ENCODE data around the gene CLDN17.

The CLDN17 gene

DNA sequence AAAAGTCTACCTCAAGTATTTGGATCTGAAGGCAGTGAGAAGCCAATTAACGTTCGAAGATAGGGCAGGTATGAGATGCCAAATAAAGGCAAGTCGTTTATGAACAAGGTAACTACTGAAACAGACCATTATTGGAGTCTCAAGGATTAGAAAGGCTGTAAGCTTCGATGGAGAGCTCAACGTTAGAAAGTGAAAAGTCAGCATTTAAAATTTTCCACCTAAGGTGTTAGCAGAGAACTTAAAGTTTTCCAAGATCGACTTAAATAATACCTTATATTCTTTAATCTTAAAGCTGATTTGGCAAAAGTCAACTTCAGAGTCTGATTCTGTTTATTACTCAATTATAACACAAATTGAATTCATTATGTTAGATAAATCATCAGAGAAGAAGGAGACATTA lies 28.1 kb downstream of the CLDN17 start:
- TF ChIP-seq, protein P1, sequence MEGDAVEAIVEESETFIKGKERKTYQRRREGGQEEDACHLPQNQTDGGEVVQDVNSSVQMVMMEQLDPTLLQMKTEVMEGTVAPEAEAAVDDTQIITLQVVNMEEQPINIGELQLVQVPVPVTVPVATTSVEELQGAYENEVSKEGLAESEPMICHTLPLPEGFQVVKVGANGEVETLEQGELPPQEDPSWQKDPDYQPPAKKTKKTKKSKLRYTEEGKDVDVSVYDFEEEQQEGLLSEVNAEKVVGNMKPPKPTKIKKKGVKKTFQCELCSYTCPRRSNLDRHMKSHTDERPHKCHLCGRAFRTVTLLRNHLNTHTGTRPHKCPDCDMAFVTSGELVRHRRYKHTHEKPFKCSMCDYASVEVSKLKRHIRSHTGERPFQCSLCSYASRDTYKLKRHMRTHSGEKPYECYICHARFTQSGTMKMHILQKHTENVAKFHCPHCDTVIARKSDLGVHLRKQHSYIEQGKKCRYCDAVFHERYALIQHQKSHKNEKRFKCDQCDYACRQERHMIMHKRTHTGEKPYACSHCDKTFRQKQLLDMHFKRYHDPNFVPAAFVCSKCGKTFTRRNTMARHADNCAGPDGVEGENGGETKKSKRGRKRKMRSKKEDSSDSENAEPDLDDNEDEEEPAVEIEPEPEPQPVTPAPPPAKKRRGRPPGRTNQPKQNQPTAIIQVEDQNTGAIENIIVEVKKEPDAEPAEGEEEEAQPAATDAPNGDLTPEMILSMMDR (IDR thresholded peaks at IDR 0.05) = no peak
- H3K9ac ChIP-seq = no peak overlapping the region

DNA sequence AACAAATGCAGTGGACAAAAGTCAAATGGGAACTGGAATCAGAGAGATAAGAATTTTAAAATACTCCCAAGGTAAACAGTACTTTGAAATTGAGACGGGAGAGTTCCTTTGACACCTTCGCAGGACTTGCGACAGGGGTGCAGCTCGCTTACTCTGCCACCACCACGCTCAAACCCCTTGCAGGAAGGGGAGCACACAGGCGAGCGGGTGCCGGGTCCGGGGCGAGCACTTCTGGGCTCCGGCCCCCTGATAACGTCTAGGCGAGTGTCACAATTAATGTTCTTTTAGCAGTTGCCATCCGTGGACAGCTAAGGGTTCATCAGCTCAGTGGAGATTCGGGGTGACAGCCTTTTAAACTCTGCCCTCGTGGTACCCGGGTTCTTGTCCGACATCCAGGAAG lies 37.4 kb downstream of the CLDN17 start:
- H3K4me3 ChIP-seq (ENCODE audit: low read depth, low read length) = no peak overlapping the region
- no peaks in the 10 kb centered on the region for H3K27me3 ChIP-seq (ENCODE audit: control insufficient read depth, insufficient read depth, low read length)
- H3K4me2 ChIP-seq (ENCODE audit: low read length) = no peak overlapping the region

More for the DNA sequence above, 28.1 kb downstream of the CLDN17 start:
- Histone ChIP-seq H2AFZ (no peak overlapping the region), H3K79me2 (no peaks in the 10 kb centered on the region), H3K4me2 (ENCODE audit: low read length) (no peak overlapping the region), H3K27ac (no peak overlapping the region), H3K36me3 (ENCODE audit: control insufficient read depth, insufficient read depth, low read length) (no peaks in the 10 kb centered on the region), H3K27me3 (ENCODE audit: control insufficient read depth, insufficient read depth, low read length) (no peaks in the 10 kb centered on the region), H3K4me1 (no peaks in the 10 kb centered on the region), H3K4me3 (ENCODE audit: low read depth, low read length) (no peak overlapping the region), H3K9me3 (ENCODE audit: control insufficient read depth, low read length) (no peaks in the 10 kb centered on the region)

DNA sequence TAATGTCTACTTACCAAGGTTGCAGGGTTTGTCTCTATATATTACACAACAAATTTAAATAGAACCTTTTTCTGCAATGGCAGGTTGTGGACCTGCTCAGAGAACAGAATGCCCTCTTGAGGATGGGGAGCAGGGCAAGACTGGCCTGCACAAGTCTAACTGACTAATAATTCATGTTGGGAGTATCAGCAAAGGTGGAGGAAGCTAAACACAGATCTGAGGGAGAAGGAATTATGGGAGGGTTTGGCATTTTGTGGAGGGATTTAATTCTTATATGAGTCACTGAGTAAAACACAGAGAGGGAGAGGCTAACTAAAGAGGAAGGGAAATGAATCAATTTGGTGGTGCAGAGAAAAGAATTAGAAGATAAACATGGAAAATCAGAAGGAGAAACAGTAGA lies 40.0 kb downstream of the CLDN17 start:
- Histone ChIP-seq H3K79me2 (no peaks in the 10 kb centered on the region), H3K4me3 (ENCODE audit: low read depth, low read length) (no peak overlapping the region), H3K4me2 (ENCODE audit: low read length) (no peak overlapping the region), H3K4me1 (no peaks in the 10 kb centered on the region), H3K27me3 (ENCODE audit: control insufficient read depth, insufficient read depth, low read length) (no peaks in the 10 kb centered on the region), H2AFZ (no peak overlapping the region), H3K9ac (no peak overlapping the region), H3K9me3 (ENCODE audit: control insufficient read depth, low read length) (no peaks in the 10 kb centered on the region), H3K27ac (no peak overlapping the region), H3K36me3 (ENCODE audit: control insufficient read depth, insufficient read depth, low read length) (no peaks in the 10 kb centered on the region)
- TF ChIP-seq, protein P1 (IDR thresholded peaks at IDR 0.05) = no peak

More for the DNA sequence above, 37.4 kb downstream of the CLDN17 start:
- TF ChIP-seq, protein P1 (IDR thresholded peaks at IDR 0.05) = no peak
- no peak overlapping the region for H3K27ac ChIP-seq
- no peaks in the 10 kb centered on the region for H3K9me3 ChIP-seq (ENCODE audit: control insufficient read depth, low read length)
- H3K4me1 ChIP-seq = no peaks in the 10 kb centered on the region
- H3K79me2 ChIP-seq = no peaks in the 10 kb centered on the region
- H2AFZ ChIP-seq = no peak overlapping the region
- no peak overlapping the region for H3K9ac ChIP-seq
- H3K36me3 ChIP-seq (ENCODE audit: control insufficient read depth, insufficient read depth, low read length) = no peaks in the 10 kb centered on the region

DNA sequence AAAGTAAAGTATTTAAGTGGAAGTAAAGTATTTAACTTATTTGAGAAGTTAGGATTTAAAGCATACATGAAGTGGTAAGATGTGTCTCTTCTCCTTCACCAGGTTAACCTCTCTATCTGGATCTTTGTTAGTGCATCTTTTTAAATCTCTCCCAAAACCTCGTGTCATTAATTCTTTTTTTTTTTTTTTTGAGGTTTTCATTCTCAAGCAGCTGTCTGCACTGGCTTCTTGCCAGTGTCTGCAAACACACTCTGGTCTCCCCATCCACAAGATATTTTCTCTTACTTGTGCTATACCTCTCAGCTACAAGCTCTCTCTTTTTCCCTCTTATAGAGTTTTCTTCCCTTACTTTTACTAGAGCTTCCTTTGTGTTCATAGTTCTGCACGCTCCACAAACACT lies 49.0 kb downstream of the CLDN17 start:
- Histone ChIP-seq H3K9me3 (ENCODE audit: control insufficient read depth, low read length) (no peaks in the 10 kb centered on the region), H3K4me1 (no peaks in the 10 kb centered on the region), H2AFZ (no peak overlapping the region), H3K27me3 (ENCODE audit: control insufficient read depth, insufficient read depth, low read length) (no peaks in the 10 kb centered on the region), H3K36me3 (ENCODE audit: control insufficient read depth, insufficient read depth, low read length) (no peaks in the 10 kb centered on the region), H3K4me2 (ENCODE audit: low read length) (no peak overlapping the region), H3K27ac (no peak overlapping the region), H3K4me3 (ENCODE audit: low read depth, low read length) (no peak overlapping the region), H3K79me2 (no peaks in the 10 kb centered on the region), H3K9ac (no peak overlapping the region)
- TF ChIP-seq, protein P1 (IDR thresholded peaks at IDR 0.05) = no peak

DNA sequence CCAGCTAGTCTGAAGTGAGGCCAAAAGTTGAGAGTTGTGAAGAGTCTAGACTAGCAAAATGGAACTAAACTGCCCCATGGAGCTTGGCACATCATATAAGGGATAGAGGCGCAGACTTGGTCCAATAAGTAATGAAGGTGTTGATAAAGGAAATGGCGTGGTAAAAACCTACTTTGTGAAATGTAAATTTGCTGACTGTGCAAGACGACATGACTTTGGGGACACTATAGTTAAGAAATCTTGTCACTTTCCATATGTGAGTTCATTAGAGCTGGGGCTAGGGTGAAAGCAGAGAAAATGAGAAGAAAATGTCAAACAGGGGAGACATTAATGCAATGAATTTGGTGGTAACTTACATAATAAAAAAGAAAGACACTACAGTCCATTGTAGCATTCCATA lies 50.1 kb downstream of the CLDN17 start:
- Histone ChIP-seq H3K9me3 (ENCODE audit: control insufficient read depth, low read length) (no peaks in the 10 kb centered on the region), H3K36me3 (ENCODE audit: control insufficient read depth, insufficient read depth, low read length) (no peaks in the 10 kb centered on the region), H3K9ac (no peak overlapping the region), H3K27me3 (ENCODE audit: control insufficient read depth, insufficient read depth, low read length) (no peaks in the 10 kb centered on the region), H3K4me2 (ENCODE audit: low read length) (no peak overlapping the region), H3K79me2 (no peaks in the 10 kb centered on the region), H3K4me1 (no peaks in the 10 kb centered on the region), H2AFZ (no peak overlapping the region), H3K4me3 (ENCODE audit: low read depth, low read length) (no peak overlapping the region), H3K27ac (no peak overlapping the region)
- TF ChIP-seq, protein P1 (IDR thresholded peaks at IDR 0.05) = no peak

Data from parathyroid adenoma (tissue), 2 donors.